ENCODE measurements around the gene GNB1L. TPM values are rescaled to one million over a fixed set of nuclear protein-coding genes. Genes with fewer than 3 reads are reported as not detected.

GNB1L gene
- total RNA-seq, 1 donor from 2014 or later, result 5.0 TPM

GRCh38 chr22:19766511-19767426 lies 87.9 kb downstream of the GNB1L start:
- Mint-ChIP-seq H3K9me3 (ENCODE audit: unreplicated experiment) (peaks cover 5% of the 10 kb centered on the region), H3K27ac (ENCODE audit: unreplicated experiment) (no peak overlapping the region), H3K27me3 (ENCODE audit: unreplicated experiment) (peaks cover 13% of the 10 kb centered on the region)

GRCh38 chr22:19766240-19766510 lies 88.5 kb downstream of the GNB1L start:
- H3K27ac Mint-ChIP-seq (ENCODE audit: unreplicated experiment), result no peak overlapping the region
- no peak overlapping the region for H3K4me3 Mint-ChIP-seq (ENCODE audit: unreplicated experiment)
- H3K36me3 Mint-ChIP-seq (ENCODE audit: unreplicated experiment), result no peaks in the 10 kb centered on the region
- H3K4me1 Mint-ChIP-seq (ENCODE audit: low read depth, unreplicated experiment), result peaks cover 3% of the 10 kb centered on the region
- peaks cover 16% of the 10 kb centered on the region for H3K27me3 Mint-ChIP-seq (ENCODE audit: unreplicated experiment)
- TF ChIP-seq CTCF (IDR thresholded peaks at IDR 0.05; ENCODE audit: partially characterized antibody, unreplicated experiment), result no peak
- H3K9me3 Mint-ChIP-seq (ENCODE audit: unreplicated experiment), result peaks cover 4% of the 10 kb centered on the region
- DNase-seq, result no peak

More at GRCh38 chr22:19766511-19767426, 87.9 kb downstream of the GNB1L start:
- Mint-ChIP-seq H3K36me3 (ENCODE audit: unreplicated experiment) (peaks cover 2% of the 10 kb centered on the region), H3K4me3 (ENCODE audit: unreplicated experiment) (no peak overlapping the region), H3K4me1 (ENCODE audit: low read depth, unreplicated experiment) (no peaks in the 10 kb centered on the region)
- DNase-seq, result peak; percentile 33
- no peak for TF ChIP-seq CTCF (IDR thresholded peaks at IDR 0.05; ENCODE audit: partially characterized antibody, unreplicated experiment)

GRCh38 chr22:19765477-19766239 lies 89.0 kb downstream of the GNB1L start:
- H3K9me3 Mint-ChIP-seq (ENCODE audit: unreplicated experiment), result peaks cover 4% of the 10 kb centered on the region
- no peak for DNase-seq
- H3K4me1 Mint-ChIP-seq (ENCODE audit: low read depth, unreplicated experiment), result peaks cover 3% of the 10 kb centered on the region
- H3K4me3 Mint-ChIP-seq (ENCODE audit: unreplicated experiment), result no peak overlapping the region
- H3K27ac Mint-ChIP-seq (ENCODE audit: unreplicated experiment), result no peak overlapping the region
- no peaks in the 10 kb centered on the region for H3K36me3 Mint-ChIP-seq (ENCODE audit: unreplicated experiment)
- TF ChIP-seq CTCF (IDR thresholded peaks at IDR 0.05; ENCODE audit: partially characterized antibody, unreplicated experiment), result no peak
- H3K27me3 Mint-ChIP-seq (ENCODE audit: unreplicated experiment), result peaks cover 16% of the 10 kb centered on the region

- Mint-ChIP-seq H3K4me3 (ENCODE audit: unreplicated experiment) (peak overlapping the region; percentile 34), H3K27me3 (ENCODE audit: unreplicated experiment) (peaks cover 20% of the 10 kb centered on the region), H3K4me1 (ENCODE audit: low read depth, unreplicated experiment) (peaks cover 7% of the 10 kb centered on the region), H3K9me3 (ENCODE audit: unreplicated experiment) (peaks cover 8% of the 10 kb centered on the region), H3K27ac (ENCODE audit: unreplicated experiment) (no peak overlapping the region), H3K36me3 (ENCODE audit: unreplicated experiment) (peaks cover 6% of the 10 kb centered on the region)
- no peak for DNase-seq
- TF ChIP-seq CTCF (IDR thresholded peaks at IDR 0.05; ENCODE audit: partially characterized antibody, unreplicated experiment), result no peak
Observed at GRCh38 chr22:19764636-19765476, 89.8 kb downstream of the GNB1L start.
